A673 (cell line): ENCODE results near the gene PRIMPOL.
"Not testable (repeated sequence)": the region's sequence is repeated elsewhere in the genome, so short reads cannot be mapped to it uniquely, and the experiment has no call there.

Source experiments
- CTCF ChIP-seq: fragments of 300-800, 200-600 bp; sonication (generic); conservative IDR thresholded peaks from 2 replicates; pipeline ENCODE4 v1.5.1; 2017; ENCODE audit warnings: low read depth, mild to moderate bottlenecking, antibody characterized with exemption, low read length, moderate library complexity, mixed read lengths
- EZH2 ChIP-seq: fragments of 200-600 bp; sonication (generic); IDR thresholded peaks from 2 replicates; pipeline ENCODE4 v1.6.1; 2017; ENCODE audit warnings: borderline replicate concordance, low read depth, mild to moderate bottlenecking, mixed read lengths, antibody characterized with exemption, low read length; ENCODE audit not compliant: poor library complexity, severe bottlenecking

- TF ChIP-seq CTCF, EZH2: not testable (repeated sequence)
Measured at GRCh38 chr4:184739575-184739974, 90.0 kb downstream of the PRIMPOL start.
